Measurements from ENCODE around the gene SCO2.

The SCO2 gene

GRCh38 chr22:50473855-50474671 lies 51.3 kb downstream of the SCO2 start:
- no peak for DNase-seq
